ENCODE data around the gene DAB1.

Gene DAB1

GRCh38 chr1:57063406-57064125 lies 360.3 kb downstream of the DAB1 start:
- no peak for DNase-seq

DNA sequence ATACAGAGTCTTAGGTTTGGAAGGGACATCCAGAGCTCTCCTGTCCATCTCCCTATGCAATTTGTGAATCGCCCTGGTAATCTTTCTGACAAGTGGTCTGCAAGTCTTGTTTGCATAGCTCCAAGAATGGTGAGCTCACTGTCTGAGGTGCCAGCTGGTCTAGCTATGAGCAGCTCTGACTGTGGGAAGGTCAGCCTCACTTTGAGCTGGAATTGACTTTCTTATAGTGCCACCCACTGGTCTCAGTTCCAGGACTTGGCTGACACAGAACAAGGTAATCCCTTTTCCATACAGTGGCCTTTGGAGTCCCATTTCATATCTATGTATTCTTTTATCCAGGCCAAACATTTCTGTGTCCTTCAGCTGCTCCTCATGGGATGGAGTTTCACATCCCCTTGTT lies 362.5 kb downstream of the DAB1 start:
- no peak for DNase-seq

GRCh38 chr1:57060451-57060850 lies 363.4 kb downstream of the DAB1 start:
- DNase-seq = no peak

DNA sequence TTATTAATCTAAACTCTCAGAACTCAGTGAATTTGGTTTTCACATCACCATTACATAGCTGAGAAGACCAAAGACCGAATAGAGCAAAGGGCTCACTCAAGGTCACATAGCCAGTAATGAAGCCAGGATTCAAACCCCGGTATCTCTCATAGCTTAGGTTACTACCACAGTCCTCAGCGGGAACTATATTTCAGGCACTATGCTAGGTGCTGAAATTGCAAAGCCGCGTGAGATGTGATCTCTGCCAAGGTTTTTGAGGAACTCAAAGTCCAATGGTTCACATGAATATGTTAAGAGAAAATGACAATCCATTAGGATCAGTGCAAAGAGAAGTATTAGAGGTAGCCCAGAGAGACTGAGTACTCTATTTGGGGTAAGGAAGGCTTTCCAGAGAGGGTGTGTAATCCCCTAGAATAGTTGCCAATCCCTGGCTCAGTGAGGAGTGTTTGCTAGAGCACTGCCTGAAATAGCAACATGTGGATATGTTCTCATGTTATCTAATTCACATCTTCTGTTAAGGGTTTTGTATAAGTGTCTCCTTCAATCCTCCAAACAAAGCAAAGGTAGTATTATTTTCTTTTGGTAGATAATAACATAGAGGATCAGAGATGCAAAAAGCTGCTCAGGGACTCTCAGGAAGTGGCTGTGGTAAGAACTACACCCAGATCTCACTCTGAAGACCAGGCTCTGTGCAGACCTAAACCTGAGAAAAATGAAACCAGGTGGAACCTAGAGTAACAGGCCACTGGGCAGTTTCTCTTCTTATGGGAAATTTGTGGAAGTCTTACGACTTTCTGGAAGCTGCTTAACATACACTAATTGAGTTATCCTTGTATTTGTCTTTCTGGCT lies 365.0 kb downstream of the DAB1 start:
- DNase-seq = no peak

DNA sequence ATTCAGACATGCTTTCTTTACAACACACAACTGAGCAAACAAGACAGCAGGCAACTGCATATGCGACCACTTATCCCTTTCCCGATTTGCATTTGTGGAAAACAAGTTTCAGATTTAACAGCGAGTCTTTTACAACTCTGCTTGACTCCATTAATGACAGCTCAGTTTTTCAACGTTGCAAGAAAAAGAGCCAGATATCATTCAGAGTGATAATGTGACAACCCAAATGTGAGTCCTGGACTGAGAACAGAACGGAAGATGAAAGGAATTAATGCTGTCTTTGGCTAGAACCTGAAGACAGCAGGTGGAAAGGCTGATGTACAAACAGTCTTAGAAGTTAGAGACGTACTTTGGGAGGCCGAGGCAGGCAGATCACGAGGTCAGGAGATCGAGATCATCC lies 375.0 kb downstream of the DAB1 start:
- DNase-seq = no peak

GRCh38 chr1:57046462-57046861 lies 377.4 kb downstream of the DAB1 start:
- DNase-seq = no peak

- no peak for DNase-seq
Measured at GRCh38 chr1:57041901-57042300, 382.0 kb downstream of the DAB1 start.

- DNase-seq = no peak
Measured at GRCh38 chr1:57040811-57041210, 383.0 kb downstream of the DAB1 start.

DNA sequence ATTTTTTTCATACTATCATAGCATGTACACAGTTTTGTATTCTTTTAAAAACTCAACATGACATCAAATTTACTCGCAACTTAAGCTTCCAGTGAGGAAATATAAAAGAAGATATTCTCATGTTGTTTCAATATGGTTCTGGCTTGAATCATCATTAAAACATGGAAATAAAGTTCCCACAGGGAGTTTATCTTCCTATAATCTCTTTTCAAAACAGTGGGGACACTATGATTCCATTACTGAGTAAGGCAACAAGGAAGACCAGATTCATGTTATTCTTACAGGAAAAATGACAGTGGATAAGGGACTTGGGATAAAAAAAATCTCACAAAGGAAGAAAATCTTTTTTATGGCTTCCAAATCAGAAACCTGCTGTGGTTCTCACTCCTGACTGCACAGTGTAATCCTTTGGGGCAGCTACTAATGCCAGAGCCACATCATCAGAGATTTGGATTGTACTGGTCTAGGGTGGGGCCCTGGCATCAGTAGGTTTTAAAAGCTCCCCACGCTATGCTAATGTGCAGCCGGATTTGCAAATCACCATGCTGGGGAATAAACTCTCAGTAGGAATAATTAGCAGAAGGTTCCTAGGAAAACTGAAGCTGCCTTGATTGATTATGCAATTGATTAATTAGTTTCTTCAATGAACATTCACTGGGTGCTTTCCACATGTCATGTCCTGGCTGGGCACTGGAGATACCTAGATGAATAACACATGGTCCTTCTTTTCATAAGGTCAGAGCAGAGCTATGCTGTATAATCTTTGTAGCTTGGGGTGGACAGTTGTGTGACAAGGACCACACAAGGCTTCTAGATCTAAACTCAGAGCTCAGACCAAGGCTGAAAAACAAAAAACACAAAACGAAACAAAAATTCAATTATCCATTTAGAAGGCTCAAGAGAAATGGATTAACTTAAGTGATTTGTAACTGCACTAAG lies 386.9 kb downstream of the DAB1 start:
- no peak for DNase-seq

GRCh38 chr1:57034713-57035112 lies 389.1 kb downstream of the DAB1 start:
- DNase-seq = no peak

- no peak for DNase-seq
Measured at GRCh38 chr1:57033222-57034001, 390.4 kb downstream of the DAB1 start.

DNA sequence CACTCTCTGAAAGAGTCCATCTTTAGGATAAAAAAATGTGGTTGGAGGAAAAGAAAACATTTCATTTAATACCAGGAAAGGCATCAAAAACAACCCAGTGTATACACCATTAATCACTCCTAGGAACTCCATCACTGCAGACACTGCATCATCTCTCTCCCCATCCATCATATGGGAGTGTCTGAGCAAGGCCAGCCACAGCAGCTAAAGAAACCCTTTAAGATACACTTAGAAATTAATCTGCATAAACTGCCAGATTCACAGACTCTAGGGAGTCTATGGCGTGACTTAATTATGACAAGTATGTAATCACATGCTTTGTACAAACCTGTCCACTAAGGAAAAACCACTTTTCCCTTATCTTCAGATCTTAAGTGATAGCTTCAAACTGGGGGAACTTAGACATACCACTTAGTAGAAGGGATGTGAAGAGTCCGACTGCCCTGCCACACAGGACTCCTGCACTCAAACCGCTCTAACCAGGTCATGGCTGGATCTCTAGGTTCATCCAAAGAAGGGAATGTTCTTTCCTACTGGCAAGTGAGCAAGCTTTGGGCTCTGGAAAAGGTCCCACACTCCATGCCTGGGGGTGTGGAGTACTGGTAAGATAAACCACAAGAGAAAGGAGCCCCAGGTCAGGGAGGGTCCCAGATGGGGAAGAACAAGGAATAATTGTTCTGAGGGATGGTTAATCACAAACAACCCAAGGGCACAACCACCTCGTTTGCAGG lies 397.1 kb downstream of the DAB1 start:
- no peak for DNase-seq

DNA sequence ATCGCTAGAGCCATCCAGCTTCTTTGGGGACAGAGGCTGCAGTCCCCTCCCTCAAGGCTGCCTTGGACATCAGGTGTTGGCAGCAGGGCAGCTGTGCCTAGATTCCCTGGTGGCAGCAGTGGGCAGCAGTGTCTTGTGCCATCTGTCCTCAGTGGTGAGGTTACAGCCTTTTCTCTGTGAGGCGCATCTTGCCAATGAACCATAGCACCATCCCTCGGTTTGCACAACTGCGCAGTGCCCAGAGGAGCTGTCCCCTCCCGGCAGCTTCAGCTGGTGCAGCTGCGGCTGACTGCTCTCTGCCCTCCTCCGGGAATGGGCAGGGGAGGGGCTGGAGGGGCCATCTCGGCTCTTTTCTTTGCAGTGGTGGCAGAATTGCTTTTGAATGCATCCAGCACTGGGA lies 399.0 kb downstream of the DAB1 start:
- DNase-seq = no peak

DNA sequence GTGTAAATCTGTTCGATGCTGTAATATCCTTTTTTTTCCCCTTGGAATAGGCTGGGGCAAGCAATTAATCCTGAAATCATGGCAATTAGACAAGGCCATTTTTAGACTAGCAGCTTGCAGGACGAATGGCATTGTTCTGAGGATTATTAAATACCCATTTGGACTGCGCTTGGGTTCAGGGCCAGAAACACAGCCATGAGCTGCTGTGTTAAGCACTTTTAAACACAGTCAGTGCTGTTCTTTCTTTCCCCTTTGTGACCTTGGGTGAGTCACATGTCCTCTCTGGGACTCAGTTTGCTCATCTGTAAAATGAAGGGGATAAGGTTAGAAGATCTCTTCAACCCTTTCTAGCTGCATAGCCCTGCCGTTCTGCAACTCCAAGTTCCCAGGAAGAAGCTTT lies 399.4 kb downstream of the DAB1 start:
- DNase-seq = no peak

- no peak for DNase-seq
Measured at GRCh38 chr1:57020216-57020615, 403.6 kb downstream of the DAB1 start.

- no peak for DNase-seq
Measured at GRCh38 chr1:57019236-57019839, 404.5 kb downstream of the DAB1 start.

GRCh38 chr1:57018119-57018518 lies 405.7 kb downstream of the DAB1 start:
- DNase-seq = no peak

DNA sequence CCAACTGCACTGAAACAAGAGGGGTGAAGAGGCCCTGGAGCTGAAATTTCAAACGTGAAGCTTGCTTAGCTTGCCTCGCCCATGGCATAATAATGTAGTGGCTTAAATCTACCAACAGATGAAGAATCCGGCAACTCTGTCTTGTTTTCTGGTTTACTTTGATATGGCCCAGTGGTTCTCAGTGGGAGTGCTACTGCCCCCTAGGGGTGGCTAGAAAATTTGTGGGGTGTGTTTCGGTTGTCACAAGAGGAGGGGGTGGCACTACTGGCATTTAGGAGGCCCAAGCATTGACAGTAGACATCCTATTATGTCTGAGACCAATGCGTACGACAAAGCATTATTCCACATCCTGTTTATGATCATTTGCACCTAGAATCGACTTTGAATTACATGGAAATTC lies 406.1 kb downstream of the DAB1 start:
- no peak for DNase-seq

- no peak for DNase-seq
Measured at GRCh38 chr1:57017200-57017599, 406.7 kb downstream of the DAB1 start.

- DNase-seq = no peak
Measured at GRCh38 chr1:57015071-57015470, 408.8 kb downstream of the DAB1 start.

DNA sequence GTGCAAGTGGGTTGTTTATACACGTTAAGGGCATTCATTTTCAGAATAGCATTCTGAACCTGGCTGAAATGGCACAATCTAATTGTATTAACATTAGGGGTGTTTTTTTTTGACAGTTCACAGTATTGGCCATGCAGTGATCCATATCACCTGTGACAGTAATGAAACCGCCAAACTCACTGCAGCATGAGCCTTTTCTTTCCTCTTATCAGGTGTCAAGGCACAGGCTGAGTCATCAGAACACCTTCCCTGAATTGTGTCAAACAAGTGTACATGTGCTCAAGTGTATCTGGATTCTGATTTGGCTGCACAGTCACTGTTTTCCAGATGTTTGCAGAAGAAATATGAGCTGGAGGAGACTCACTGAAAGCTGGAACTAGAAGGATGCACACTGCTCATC lies 410.3 kb downstream of the DAB1 start:
- DNase-seq = no peak
